ENCODE results near the gene DCLK1. TPM values are rescaled to one million over a fixed set of nuclear protein-coding genes. Genes with fewer than 3 reads are reported as not detected.

Gene DCLK1
- total and polyA plus RNA-seq, 10 of the 15 experiments (the other 5 are each of a cell fraction or from before 2014, with no cell fraction given) = not detected

- H3K9me3 ChIP-seq (replicated peaks; ENCODE audit: control insufficient read depth, insufficient read depth, low read length) = no peaks in the 10 kb centered on the region
- H3K27me3 ChIP-seq (replicated peaks in 1 of 2; ENCODE audit: control insufficient read depth in 2 of 2, insufficient read depth in 2 of 2, low read length in 1 of 2) = peaks cover 3% of the 10 kb centered on the region in 2 experiments; a peak in 2 of 4 replicates
- H3K4me2 ChIP-seq (ENCODE audit: control insufficient read depth, insufficient read depth) = no peak overlapping the region
- FAIRE-seq (no peak), ATAC-seq (no peak), DNase-seq (ENCODE audit: low read depth, low spot score) (no peak)
- SMC1A ChIA-PET (ENCODE audit: uncharacterized antibody, unreplicated experiment) = no interaction called here
- no peak overlapping the region for H3K9ac ChIP-seq (ENCODE audit: control insufficient read depth, insufficient read depth, low read length)
- no peaks in the 10 kb centered on the region for H3K4me1 ChIP-seq (ENCODE audit: control insufficient read depth, insufficient read depth, low read length)
- POLR2A ChIA-PET = no interaction called here
- BruUV-seq (replicated peaks) = no TSS peak
- RAD21 ChIA-PET (ENCODE audit: unreplicated experiment) = no interaction called here
- CTCF ChIA-PET = no interaction called here
- intact Hi-C loops (cut with micrococcal nuclease; ENCODE audit: unreplicated experiment) (no loop called here), in situ Hi-C loops (cut with MboI) (no loop called here)
- no peak overlapping the region for H3K4me3 ChIP-seq
- no peak overlapping the region for H2AFZ ChIP-seq (ENCODE audit: control insufficient read depth, low read depth, low read length)
- H3K36me3 ChIP-seq (ENCODE audit: control insufficient read depth in 2 of 2, insufficient read depth in 2 of 2, low read length in 1 of 2) = no peaks in the 10 kb centered on the region
- 21% methylated on average over 26 of the region's 61 CpGs for WGBS (ENCODE audit: insufficient coverage, insufficient replicate concordance, low lambda C conversion rate, missing lambda C conversion rate)
- no peaks in the 10 kb centered on the region for H3K79me2 ChIP-seq (ENCODE audit: control insufficient read depth, insufficient read depth, low read length)
- TF ChIP-seq GATAD2B (conservative IDR thresholded peaks at IDR 0.05; ENCODE audit: low read depth) (no peak), TAF1 (IDR thresholded peaks at IDR 0.05; ENCODE audit: borderline replicate concordance, low read depth, low read length) (no peak)
- no peak overlapping the region for H3K27ac ChIP-seq (ENCODE audit: control insufficient read depth, insufficient read depth)
- H4K20me1 ChIP-seq (ENCODE audit: control insufficient read depth, insufficient read depth) = no peaks in the 10 kb centered on the region
Observed at GRCh38 chr13:36130552-36131221, 495 bp downstream of the DCLK1 start.

GRCh38 chr13:36130193-36130551, 1.0 kb downstream of the DCLK1 start:
- no peak for TF ChIP-seq ELK1 (IDR thresholded peaks at IDR 0.05; ENCODE audit: low read depth, low read length)
- TF ChIP-seq BRCA1 (IDR thresholded peaks at IDR 0.05; ENCODE audit: low read depth, low read length) = no peak
- TF ChIP-seq TCF3 (IDR thresholded peaks at IDR 0.05; ENCODE audit: borderline replicate concordance, insufficient read depth, low read depth, low read length) = no peak
- no peak for TF ChIP-seq IKZF2 (IDR thresholded peaks at IDR 0.05)
- CTCF ChIA-PET = no interaction called here
- H3K4me2 ChIP-seq (ENCODE audit: control insufficient read depth, insufficient read depth) = no peak overlapping the region
- no peaks in the 10 kb centered on the region for H3K36me3 ChIP-seq (ENCODE audit: control insufficient read depth in 2 of 2, insufficient read depth in 2 of 2, low read length in 1 of 2)
- 27% methylated on average over 13 of the region's 13 CpGs for WGBS (ENCODE audit: insufficient coverage, insufficient replicate concordance, low lambda C conversion rate, missing lambda C conversion rate)
- H3K79me2 ChIP-seq (ENCODE audit: control insufficient read depth, insufficient read depth, low read length) = no peaks in the 10 kb centered on the region
- no peak for FAIRE-seq
- H4K20me1 ChIP-seq (ENCODE audit: control insufficient read depth, insufficient read depth) = no peaks in the 10 kb centered on the region
- no peak overlapping the region for H3K4me3 ChIP-seq
- intact Hi-C loops (cut with micrococcal nuclease; ENCODE audit: unreplicated experiment) = no loop called here
- in situ Hi-C loops (cut with MboI) = no loop called here
- no peak for ATAC-seq
- no peak overlapping the region for H3K27ac ChIP-seq (ENCODE audit: control insufficient read depth, insufficient read depth)
- no TSS peak for BruUV-seq (replicated peaks)
- POLR2A ChIA-PET = no interaction called here
- H2AFZ ChIP-seq (ENCODE audit: control insufficient read depth, low read depth, low read length) = no peak overlapping the region
- no peaks in the 10 kb centered on the region for H3K4me1 ChIP-seq (ENCODE audit: control insufficient read depth, insufficient read depth, low read length)
- no peak for DNase-seq (ENCODE audit: low read depth, low spot score)
- SMC1A ChIA-PET (ENCODE audit: uncharacterized antibody, unreplicated experiment) = no interaction called here
- no peak overlapping the region for H3K9ac ChIP-seq (ENCODE audit: control insufficient read depth, insufficient read depth, low read length)
- H3K27me3 ChIP-seq (replicated peaks in 1 of 2; ENCODE audit: control insufficient read depth in 2 of 2, insufficient read depth in 2 of 2, low read length in 1 of 2) = peaks cover 3% of the 10 kb centered on the region in 2 experiments; a peak in 2 of 4 replicates
- RAD21 ChIA-PET (ENCODE audit: unreplicated experiment) = no interaction called here
- no peaks in the 10 kb centered on the region for H3K9me3 ChIP-seq (replicated peaks; ENCODE audit: control insufficient read depth, insufficient read depth, low read length)
